GM21390 (cell line): Measurements from ENCODE around the gene S100A9.
"Not testable (repeated sequence)": the region's sequence is repeated elsewhere in the genome, so short reads cannot be mapped to it uniquely, and the experiment has no call there.

Experiments used
- ATAC-seq: cut with Tn5 transposase; IDR thresholded peaks from one replicate; pipeline ENCODE4 v1.9.1; 2021; ENCODE audit not compliant: unreplicated experiment

The S100A9 gene

DNA sequence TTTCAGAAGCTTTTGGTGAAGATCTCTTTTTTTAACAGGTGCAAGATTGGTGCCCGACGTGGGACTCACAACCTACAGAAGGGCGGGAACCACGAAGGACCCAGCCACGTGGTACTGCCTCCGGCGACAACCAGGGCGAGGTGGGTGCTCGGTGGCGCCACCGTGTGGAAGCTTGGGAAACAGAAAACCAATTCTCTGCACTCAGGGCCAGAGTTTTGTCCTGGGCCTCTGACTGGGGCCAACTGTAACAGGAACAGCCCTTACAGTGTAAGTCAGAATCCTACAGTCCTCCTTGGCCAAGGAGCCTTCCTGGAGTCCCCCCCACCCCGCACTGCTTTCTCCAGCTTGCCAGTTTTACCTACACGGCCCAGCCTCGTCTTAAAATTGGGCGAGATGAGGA, 47.1 kb downstream of the S100A9 start:
- no peak for ATAC-seq

- not testable (repeated sequence) for ATAC-seq
Observed at GRCh38 chr1:153405825-153406599, 48.4 kb downstream of the S100A9 start.

GRCh38 chr1:153407274-153407673, 49.6 kb downstream of the S100A9 start:
- not testable (repeated sequence) for ATAC-seq
